ENCODE data around the gene IL5RA.

The IL5RA gene

DNA sequence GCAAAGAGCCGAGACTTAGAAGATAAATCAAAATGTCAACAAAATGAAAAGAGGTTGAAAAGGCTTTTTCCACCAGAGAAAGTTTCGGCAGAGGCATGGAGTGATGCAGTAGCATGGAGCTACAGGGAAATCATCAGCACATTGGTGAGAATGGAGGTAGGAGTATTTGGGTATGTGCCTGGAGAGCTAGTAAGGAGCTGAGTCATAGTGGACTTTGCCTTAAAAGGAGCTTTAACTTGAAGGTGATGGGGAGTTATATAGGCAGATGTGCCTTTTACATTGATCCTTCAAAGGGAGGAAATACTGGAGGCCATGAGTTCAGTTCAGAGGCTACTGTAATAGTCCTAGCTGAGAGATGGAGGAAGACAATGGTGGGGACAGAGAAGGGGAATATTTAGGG is 44.3 kb downstream of the IL5RA start:
- no peak for ATAC-seq
- no peak for TF ChIP-seq ESRRG (CRISPR knock-in tag; IDR thresholded peaks at IDR 0.05)
- TF ChIP-seq PPARA (CRISPR knock-in tag; IDR thresholded peaks at IDR 0.05; ENCODE audit: borderline replicate concordance), result no peak
- no peak for TF ChIP-seq ZFP30 (CRISPR knock-in tag; IDR thresholded peaks at IDR 0.05)
- no peak for TF ChIP-seq ZNF565 (CRISPR knock-in tag; conservative IDR thresholded peaks at IDR 0.05; ENCODE audit: low read depth)
- TF ChIP-seq CREB5 (CRISPR knock-in tag; IDR thresholded peaks at IDR 0.05; ENCODE audit: low read depth), result no peak
- TF ChIP-seq, protein P1, sequence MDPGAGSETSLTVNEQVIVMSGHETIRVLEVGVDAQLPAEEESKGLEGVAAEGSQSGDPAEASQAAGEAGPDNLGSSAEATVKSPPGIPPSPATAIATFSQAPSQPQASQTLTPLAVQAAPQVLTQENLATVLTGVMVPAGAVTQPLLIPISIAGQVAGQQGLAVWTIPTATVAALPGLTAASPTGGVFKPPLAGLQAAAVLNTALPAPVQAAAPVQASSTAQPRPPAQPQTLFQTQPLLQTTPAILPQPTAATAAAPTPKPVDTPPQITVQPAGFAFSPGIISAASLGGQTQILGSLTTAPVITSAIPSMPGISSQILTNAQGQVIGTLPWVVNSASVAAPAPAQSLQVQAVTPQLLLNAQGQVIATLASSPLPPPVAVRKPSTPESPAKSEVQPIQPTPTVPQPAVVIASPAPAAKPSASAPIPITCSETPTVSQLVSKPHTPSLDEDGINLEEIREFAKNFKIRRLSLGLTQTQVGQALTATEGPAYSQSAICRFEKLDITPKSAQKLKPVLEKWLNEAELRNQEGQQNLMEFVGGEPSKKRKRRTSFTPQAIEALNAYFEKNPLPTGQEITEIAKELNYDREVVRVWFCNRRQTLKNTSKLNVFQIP (CRISPR knock-in tag; IDR thresholded peaks at IDR 0.05; ENCODE audit: borderline replicate concordance, low read depth), result no peak
- no peak for TF ChIP-seq TCF4 (CRISPR knock-in tag; IDR thresholded peaks at IDR 0.05; ENCODE audit: borderline replicate concordance)
- no peak for TF ChIP-seq ZFP3 (CRISPR knock-in tag; IDR thresholded peaks at IDR 0.05)
- TF ChIP-seq TOX (CRISPR knock-in tag; IDR thresholded peaks at IDR 0.05; ENCODE audit: borderline replicate concordance), result no peak
- TF ChIP-seq CSDC2 (CRISPR knock-in tag; IDR thresholded peaks at IDR 0.05), result no peak
- TF ChIP-seq, protein P2, sequence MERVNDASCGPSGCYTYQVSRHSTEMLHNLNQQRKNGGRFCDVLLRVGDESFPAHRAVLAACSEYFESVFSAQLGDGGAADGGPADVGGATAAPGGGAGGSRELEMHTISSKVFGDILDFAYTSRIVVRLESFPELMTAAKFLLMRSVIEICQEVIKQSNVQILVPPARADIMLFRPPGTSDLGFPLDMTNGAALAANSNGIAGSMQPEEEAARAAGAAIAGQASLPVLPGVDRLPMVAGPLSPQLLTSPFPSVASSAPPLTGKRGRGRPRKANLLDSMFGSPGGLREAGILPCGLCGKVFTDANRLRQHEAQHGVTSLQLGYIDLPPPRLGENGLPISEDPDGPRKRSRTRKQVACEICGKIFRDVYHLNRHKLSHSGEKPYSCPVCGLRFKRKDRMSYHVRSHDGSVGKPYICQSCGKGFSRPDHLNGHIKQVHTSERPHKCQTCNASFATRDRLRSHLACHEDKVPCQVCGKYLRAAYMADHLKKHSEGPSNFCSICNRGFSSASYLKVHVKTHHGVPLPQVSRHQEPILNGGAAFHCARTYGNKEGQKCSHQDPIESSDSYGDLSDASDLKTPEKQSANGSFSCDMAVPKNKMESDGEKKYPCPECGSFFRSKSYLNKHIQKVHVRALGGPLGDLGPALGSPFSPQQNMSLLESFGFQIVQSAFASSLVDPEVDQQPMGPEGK (CRISPR knock-in tag; IDR thresholded peaks at IDR 0.05; ENCODE audit: borderline replicate concordance), result no peak
- TF ChIP-seq, protein P3, sequence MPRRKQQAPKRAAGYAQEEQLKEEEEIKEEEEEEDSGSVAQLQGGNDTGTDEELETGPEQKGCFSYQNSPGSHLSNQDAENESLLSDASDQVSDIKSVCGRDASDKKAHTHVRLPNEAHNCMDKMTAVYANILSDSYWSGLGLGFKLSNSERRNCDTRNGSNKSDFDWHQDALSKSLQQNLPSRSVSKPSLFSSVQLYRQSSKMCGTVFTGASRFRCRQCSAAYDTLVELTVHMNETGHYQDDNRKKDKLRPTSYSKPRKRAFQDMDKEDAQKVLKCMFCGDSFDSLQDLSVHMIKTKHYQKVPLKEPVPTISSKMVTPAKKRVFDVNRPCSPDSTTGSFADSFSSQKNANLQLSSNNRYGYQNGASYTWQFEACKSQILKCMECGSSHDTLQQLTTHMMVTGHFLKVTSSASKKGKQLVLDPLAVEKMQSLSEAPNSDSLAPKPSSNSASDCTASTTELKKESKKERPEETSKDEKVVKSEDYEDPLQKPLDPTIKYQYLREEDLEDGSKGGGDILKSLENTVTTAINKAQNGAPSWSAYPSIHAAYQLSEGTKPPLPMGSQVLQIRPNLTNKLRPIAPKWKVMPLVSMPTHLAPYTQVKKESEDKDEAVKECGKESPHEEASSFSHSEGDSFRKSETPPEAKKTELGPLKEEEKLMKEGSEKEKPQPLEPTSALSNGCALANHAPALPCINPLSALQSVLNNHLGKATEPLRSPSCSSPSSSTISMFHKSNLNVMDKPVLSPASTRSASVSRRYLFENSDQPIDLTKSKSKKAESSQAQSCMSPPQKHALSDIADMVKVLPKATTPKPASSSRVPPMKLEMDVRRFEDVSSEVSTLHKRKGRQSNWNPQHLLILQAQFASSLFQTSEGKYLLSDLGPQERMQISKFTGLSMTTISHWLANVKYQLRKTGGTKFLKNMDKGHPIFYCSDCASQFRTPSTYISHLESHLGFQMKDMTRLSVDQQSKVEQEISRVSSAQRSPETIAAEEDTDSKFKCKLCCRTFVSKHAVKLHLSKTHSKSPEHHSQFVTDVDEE (CRISPR knock-in tag; IDR thresholded peaks at IDR 0.05), result no peak
- TF ChIP-seq OSR1 (CRISPR knock-in tag; IDR thresholded peaks at IDR 0.05), result no peak
- no peak for TF ChIP-seq RARB (CRISPR knock-in tag; IDR thresholded peaks at IDR 0.05)
- no peak for TF ChIP-seq ISL1 (CRISPR knock-in tag; IDR thresholded peaks at IDR 0.05)
- no peak for TF ChIP-seq CSRNP3 (CRISPR knock-in tag; IDR thresholded peaks at IDR 0.05)
- TF ChIP-seq SNAI2 (CRISPR knock-in tag; IDR thresholded peaks at IDR 0.05), result no peak
- no peak for TF ChIP-seq GLIS3 (CRISPR knock-in tag; IDR thresholded peaks at IDR 0.05)
- TF ChIP-seq ZNF8 (CRISPR knock-in tag; IDR thresholded peaks at IDR 0.05), result no peak
- no peak for TF ChIP-seq ZC3H10 (CRISPR knock-in tag; IDR thresholded peaks at IDR 0.05)

DNA sequence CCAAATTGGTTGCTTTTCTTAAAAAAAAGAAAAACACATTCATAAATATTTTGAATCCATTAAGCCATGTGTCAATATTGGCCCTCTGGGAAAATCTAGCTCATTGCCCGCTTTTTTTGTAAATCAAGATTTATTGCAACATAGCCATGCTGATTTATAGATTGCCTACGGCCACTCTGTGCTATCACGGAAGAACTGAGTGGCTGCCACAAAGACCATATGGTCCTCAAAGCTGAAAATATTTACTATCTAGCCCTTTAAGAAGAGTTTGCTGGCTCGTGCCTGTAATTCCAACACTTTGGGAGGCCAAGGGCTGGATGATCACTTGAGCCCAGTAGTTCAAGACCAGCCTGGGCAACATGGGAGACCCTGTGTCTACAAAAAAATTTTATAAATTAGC is 45.9 kb downstream of the IL5RA start:
- no peak for TF ChIP-seq PPARA (CRISPR knock-in tag; IDR thresholded peaks at IDR 0.05; ENCODE audit: borderline replicate concordance)
- no peak for TF ChIP-seq ZNF70 (CRISPR knock-in tag; IDR thresholded peaks at IDR 0.05)
- TF ChIP-seq ARNTL (CRISPR knock-in tag; IDR thresholded peaks at IDR 0.05; ENCODE audit: borderline replicate concordance, low read depth), result no peak
- TF ChIP-seq GLIS3 (CRISPR knock-in tag; IDR thresholded peaks at IDR 0.05), result no peak
- no peak for TF ChIP-seq CREB5 (CRISPR knock-in tag; IDR thresholded peaks at IDR 0.05; ENCODE audit: low read depth)
- no peak for TF ChIP-seq CSDC2 (CRISPR knock-in tag; IDR thresholded peaks at IDR 0.05)
- TF ChIP-seq TOX (CRISPR knock-in tag; IDR thresholded peaks at IDR 0.05; ENCODE audit: borderline replicate concordance), result no peak
- no peak for TF ChIP-seq ZFP3 (CRISPR knock-in tag; IDR thresholded peaks at IDR 0.05)
- TF ChIP-seq ZC3H10 (CRISPR knock-in tag; IDR thresholded peaks at IDR 0.05), result no peak
- TF ChIP-seq TCF4 (CRISPR knock-in tag; IDR thresholded peaks at IDR 0.05; ENCODE audit: borderline replicate concordance), result no peak
- TF ChIP-seq ISL1 (CRISPR knock-in tag; IDR thresholded peaks at IDR 0.05), result no peak
- TF ChIP-seq, protein P3 (CRISPR knock-in tag; IDR thresholded peaks at IDR 0.05), result no peak
- no peak for TF ChIP-seq ESRRG (CRISPR knock-in tag; IDR thresholded peaks at IDR 0.05)
- TF ChIP-seq BACH2 (CRISPR knock-in tag; IDR thresholded peaks at IDR 0.05; ENCODE audit: borderline replicate concordance), result no peak
- no peak for ATAC-seq

Data from SK-N-SH treated with all-trans-retinoic acid at 6 μM for 48 hours (cell line).